Activated naive CD4-positive, alpha-beta T cell treated with anti-CD3 and anti-CD28 coated beads, Interleukin-2, amount 50 U/mL, for 24 hours (primary cell): ENCODE measurements around the gene CFAP44.
"Not testable (repeated sequence)": the region's sequence is repeated elsewhere in the genome, so short reads cannot be mapped to it uniquely, and the experiment has no call there.

ENCODE experiments used
- H3K27ac Mint-ChIP-seq: one replicate; pipeline ENCODE4 v1.8.0; 2021; ENCODE audit warnings: mild to moderate bottlenecking, mixed read lengths
- H3K27me3 Mint-ChIP-seq: one replicate; pipeline ENCODE4 v1.8.0; 2021; ENCODE audit warnings: mixed read lengths
- H3K36me3 Mint-ChIP-seq: one replicate; pipeline ENCODE4 v1.8.0; 2021; ENCODE audit warnings: mixed read lengths
- H3K4me1 Mint-ChIP-seq: one replicate; pipeline ENCODE4 v1.8.0; 2021; ENCODE audit warnings: mixed read lengths
- H3K4me3 Mint-ChIP-seq: one replicate; pipeline ENCODE4 v1.8.0; 2021; ENCODE audit warnings: mild to moderate bottlenecking, mixed read lengths
- H3K9me3 Mint-ChIP-seq: one replicate; pipeline ENCODE4 v1.8.0; 2021; ENCODE audit warnings: mixed read lengths

CFAP44 gene, protein sequence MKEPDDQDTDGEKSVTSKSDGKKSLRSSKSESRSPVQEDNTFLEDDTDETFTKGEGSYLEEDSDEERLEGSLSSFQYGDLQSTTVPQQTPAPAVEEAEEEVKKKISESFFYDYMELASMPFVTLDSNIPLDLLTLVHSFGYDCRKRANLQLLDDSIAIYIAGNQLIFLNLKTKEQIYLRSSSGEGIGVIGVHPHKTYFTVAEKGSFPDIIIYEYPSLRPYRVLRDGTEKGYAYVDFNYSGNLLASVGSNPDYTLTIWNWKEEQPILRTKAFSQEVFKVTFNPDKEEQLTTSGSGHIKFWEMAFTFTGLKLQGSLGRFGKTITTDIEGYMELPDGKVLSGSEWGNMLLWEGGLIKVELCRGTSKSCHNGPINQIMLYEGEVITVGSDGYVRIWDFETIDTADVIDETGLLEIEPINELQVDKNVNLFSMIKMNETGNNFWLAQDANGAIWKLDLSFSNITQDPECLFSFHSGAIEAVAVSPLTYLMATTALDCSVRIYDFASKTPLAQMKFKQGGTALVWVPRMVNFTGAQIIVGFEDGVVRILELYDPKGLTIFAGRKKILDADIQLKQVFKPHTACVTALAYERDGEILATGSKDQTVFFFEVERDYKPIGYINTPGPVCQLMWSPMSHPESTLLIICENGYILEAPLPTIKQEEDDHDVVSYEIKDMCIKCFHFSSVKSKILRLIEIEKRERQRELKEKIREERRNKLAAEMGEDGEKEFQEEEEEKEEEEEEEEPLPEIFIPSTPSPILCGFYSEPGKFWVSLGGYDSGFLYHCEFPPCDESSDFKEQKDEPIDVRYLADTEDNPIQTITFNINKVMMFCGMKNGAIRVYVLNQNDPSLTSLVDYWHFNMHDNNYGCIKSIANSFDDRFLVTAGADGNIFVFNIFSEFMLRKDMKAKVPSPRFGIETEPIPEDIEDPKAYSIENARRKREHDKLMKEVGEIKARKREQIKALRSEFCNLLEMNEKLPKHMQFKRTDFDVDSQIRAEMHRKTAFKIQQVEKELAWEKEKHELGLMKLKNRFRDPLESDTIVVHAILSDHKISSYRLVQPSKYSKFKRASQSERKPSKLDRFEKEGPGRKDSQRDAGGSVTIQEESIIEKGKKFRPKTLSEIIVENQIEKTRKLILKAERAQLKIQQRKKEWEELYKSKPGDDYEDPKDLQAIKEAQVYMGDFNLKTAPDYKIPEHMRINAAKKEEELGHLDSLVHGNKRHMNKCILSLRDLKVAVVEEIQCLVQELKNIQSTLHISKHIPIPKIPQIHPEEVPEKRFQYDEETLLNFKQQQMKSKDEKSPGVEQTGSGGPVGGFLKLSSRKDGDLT (N-terminal part only)

GRCh38 chr3:113441051-113441770 lies at the start of gene CFAP44:
Gene CFAP44 (minus strand): TSS chr3:113441493. CDS start chr3:113433664, 7,829 bp downstream.
- peak within 1 kb of the TSS; percentile 39 for H3K4me3 Mint-ChIP-seq
- no peaks in the 10 kb centered on the region for H3K9me3 Mint-ChIP-seq
- H3K36me3 Mint-ChIP-seq: peaks cover 12% of the 10 kb centered on the region
- no peaks in the 10 kb centered on the region for H3K27me3 Mint-ChIP-seq
- no peaks in the 10 kb centered on the region for H3K4me1 Mint-ChIP-seq
- peak within 1 kb of the TSS; percentile 20 for H3K27ac Mint-ChIP-seq

- H3K27me3 Mint-ChIP-seq: no peaks in the 10 kb centered on the region
- peaks cover 22% of the 10 kb centered on the region for H3K36me3 Mint-ChIP-seq
- H3K4me1 Mint-ChIP-seq: peaks cover 18% of the 10 kb centered on the region
- no peak overlapping the region for H3K27ac Mint-ChIP-seq
- peak overlapping the region; percentile 12 for H3K4me3 Mint-ChIP-seq
- H3K9me3 Mint-ChIP-seq: peaks cover 5% of the 10 kb centered on the region
Observed at GRCh38 chr3:113485161-113485609, 43.9 kb upstream of the CFAP44 start.

DNA sequence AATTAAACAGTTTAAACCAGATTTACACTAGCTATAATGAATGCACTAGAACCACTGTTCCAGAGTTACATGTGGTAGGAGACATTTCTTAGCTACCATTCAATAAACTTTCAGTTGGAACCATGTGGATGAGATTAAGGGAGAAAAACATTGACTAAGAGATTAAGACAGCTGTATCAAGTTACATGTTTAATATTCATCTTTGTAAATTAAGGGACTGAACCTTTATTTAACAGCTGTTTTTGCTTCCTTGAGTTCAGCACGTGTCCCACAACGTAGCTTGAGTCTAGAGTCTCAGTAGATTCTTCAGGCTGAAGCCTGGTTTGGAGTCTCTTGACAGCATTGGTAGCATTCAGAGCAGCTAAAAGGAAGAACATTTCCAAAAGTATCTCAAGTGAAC lies 27.2 kb upstream of the CFAP44 start:
- Mint-ChIP-seq H3K4me1 (peaks cover 7% of the 10 kb centered on the region), H3K27me3 (no peaks in the 10 kb centered on the region), H3K4me3 (no peak overlapping the region), H3K27ac (no peak overlapping the region), H3K9me3 (peaks cover under 1% of the 10 kb centered on the region), H3K36me3 (peaks cover 32% of the 10 kb centered on the region)

GRCh38 chr3:113461488-113461887 lies 20.2 kb upstream of the CFAP44 start:
- H3K4me1 Mint-ChIP-seq: no peaks in the 10 kb centered on the region
- peaks cover 6% of the 10 kb centered on the region for H3K9me3 Mint-ChIP-seq
- no peaks in the 10 kb centered on the region for H3K27me3 Mint-ChIP-seq
- no peak overlapping the region for H3K4me3 Mint-ChIP-seq
- H3K27ac Mint-ChIP-seq: no peak overlapping the region
- peaks cover 45% of the 10 kb centered on the region for H3K36me3 Mint-ChIP-seq

DNA sequence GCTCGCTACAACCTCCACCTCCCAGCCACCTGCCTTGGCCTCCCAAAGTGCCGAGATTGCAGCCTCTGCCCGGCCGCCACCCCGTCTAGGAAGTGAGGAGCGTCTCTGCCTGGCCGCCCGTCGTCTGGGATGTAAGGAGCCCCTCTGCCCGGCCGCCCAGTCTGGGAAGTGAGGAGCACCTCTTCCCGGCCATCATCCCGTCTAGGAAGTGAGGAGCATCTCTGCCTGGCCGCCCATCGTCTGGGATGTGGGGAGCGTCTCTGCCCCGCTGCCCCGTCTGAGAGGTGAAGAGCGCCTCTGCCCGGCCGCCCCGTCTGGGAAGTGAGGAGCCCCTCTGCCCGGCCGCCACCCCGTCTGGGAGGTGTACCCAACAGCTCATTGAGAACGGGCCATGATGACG lies 17.3 kb upstream of the CFAP44 start:
- not testable (repeated sequence) for H3K4me1 Mint-ChIP-seq, H3K9me3 Mint-ChIP-seq, H3K27me3 Mint-ChIP-seq, H3K4me3 Mint-ChIP-seq, H3K27ac Mint-ChIP-seq
- peaks cover 42% of the 10 kb centered on the region for H3K36me3 Mint-ChIP-seq

- no peak overlapping the region for H3K4me3 Mint-ChIP-seq
Observed at GRCh38 chr3:113455446-113455845, 14.2 kb upstream of the CFAP44 start.

GRCh38 chr3:113454630-113455029 lies 13.3 kb upstream of the CFAP44 start:
- H3K36me3 Mint-ChIP-seq: peaks cover 23% of the 10 kb centered on the region
- no peak overlapping the region for H3K27ac Mint-ChIP-seq
- no peaks in the 10 kb centered on the region for H3K9me3 Mint-ChIP-seq
- no peaks in the 10 kb centered on the region for H3K27me3 Mint-ChIP-seq
- no peaks in the 10 kb centered on the region for H3K4me1 Mint-ChIP-seq
- no peak overlapping the region for H3K4me3 Mint-ChIP-seq

More at GRCh38 chr3:113455446-113455845, 14.2 kb upstream of the CFAP44 start:
- H3K27ac Mint-ChIP-seq: no peak overlapping the region
- peaks cover 30% of the 10 kb centered on the region for H3K36me3 Mint-ChIP-seq
- no peaks in the 10 kb centered on the region for H3K4me1 Mint-ChIP-seq
- H3K9me3 Mint-ChIP-seq: no peaks in the 10 kb centered on the region
- no peaks in the 10 kb centered on the region for H3K27me3 Mint-ChIP-seq

GRCh38 chr3:113454057-113454456 lies 12.8 kb upstream of the CFAP44 start:
- peaks cover 17% of the 10 kb centered on the region for H3K36me3 Mint-ChIP-seq
- H3K4me3 Mint-ChIP-seq: no peak overlapping the region

DNA sequence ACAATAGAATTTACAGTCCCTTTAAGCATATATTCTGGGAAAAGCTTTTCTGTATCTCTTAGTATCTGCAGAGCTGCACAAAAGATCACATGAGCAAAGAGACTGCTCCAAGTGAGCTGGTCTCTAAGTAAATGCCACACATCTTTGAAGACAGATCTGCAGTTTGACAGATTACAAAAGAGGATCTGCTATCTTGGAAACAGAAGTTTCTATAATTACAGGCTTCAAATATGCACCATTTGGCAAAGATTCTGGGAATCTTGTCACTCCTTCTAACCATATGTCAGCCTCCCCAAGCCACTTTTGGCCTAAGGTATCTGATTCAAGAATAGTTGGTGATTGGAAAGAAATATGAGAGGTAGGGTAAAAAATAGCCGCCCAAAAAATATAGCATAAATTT lies 9.6 kb upstream of the CFAP44 start:
- Mint-ChIP-seq H3K36me3 (peaks cover 15% of the 10 kb centered on the region), H3K4me1 (no peaks in the 10 kb centered on the region), H3K27ac (no peak overlapping the region), H3K4me3 (no peak overlapping the region), H3K27me3 (no peaks in the 10 kb centered on the region), H3K9me3 (no peaks in the 10 kb centered on the region)

More at GRCh38 chr3:113454057-113454456, 12.8 kb upstream of the CFAP44 start:
- Mint-ChIP-seq H3K4me1 (no peaks in the 10 kb centered on the region), H3K27me3 (no peaks in the 10 kb centered on the region), H3K9me3 (no peaks in the 10 kb centered on the region), H3K27ac (no peak overlapping the region)

DNA sequence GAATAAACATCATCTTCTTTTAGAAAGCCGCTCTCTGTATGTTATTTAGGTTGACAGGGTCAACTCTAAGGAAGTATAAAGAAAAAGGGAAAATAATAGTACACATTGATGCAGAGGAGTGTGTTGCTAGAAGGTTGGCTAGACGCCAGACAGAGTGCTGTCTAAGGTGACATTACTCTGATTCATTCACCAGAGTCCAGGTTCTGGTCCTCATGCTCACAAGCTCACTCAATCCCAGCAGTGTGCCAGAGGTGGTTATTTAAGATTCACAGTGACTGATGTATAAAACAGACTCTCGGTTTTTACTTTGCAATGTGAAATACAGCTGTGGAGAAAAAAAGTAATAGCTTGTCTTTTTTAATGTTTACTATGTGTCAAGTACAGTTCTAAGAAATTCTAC lies 1.7 kb downstream of the CFAP44 start:
- Mint-ChIP-seq H3K27ac (no peak overlapping the region), H3K4me3 (no peak overlapping the region), H3K27me3 (no peaks in the 10 kb centered on the region), H3K9me3 (no peaks in the 10 kb centered on the region), H3K4me1 (no peaks in the 10 kb centered on the region), H3K36me3 (peaks cover 16% of the 10 kb centered on the region)

DNA sequence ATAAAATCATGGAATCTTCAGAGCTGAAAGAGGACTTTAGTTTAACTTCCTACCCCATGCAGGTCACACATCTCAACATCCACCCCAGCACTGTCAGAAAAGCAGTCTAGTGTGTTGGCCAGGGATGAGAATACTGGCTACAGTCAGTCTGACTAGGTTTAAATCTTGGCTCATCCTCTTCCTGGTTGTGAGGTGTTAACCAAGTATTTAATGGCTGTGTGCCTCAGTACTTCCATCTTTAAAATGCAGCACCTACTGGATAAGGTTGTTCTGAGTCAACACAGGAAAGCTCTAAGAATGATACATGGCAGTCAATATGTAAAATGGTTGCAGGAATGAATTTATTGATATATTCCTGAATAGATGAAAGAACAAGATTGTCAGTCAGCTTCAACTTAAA lies 3.1 kb downstream of the CFAP44 start:
- Mint-ChIP-seq H3K4me3 (no peak overlapping the region), H3K9me3 (no peaks in the 10 kb centered on the region), H3K27me3 (no peaks in the 10 kb centered on the region), H3K4me1 (no peaks in the 10 kb centered on the region), H3K27ac (no peak overlapping the region), H3K36me3 (peaks cover 14% of the 10 kb centered on the region)

DNA sequence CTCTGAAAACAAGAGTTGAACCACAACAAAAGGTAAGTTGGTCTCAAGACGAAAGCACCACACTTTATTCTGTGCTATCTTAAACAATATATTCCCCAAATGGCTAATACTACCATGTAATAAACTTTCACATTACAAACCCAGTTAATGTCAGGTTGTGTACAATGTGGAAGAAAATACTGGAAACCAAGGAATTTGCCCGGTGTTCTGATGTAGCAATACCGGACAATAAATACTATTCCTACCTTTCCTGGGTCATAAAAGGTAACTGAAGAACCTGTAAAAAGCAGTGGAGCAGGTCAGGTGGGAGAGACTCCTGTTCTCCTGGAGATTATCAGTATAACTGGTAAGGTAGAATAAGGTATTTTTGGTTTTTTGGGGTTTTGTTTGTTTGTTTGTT lies 3.9 kb downstream of the CFAP44 start:
- Mint-ChIP-seq H3K27ac (no peak overlapping the region), H3K9me3 (no peaks in the 10 kb centered on the region), H3K4me1 (no peaks in the 10 kb centered on the region), H3K4me3 (no peak overlapping the region), H3K36me3 (peaks cover 21% of the 10 kb centered on the region), H3K27me3 (no peaks in the 10 kb centered on the region)

GRCh38 chr3:113436809-113437208 lies 4.5 kb downstream of the CFAP44 start:
- no peaks in the 10 kb centered on the region for H3K4me1 Mint-ChIP-seq
- H3K27ac Mint-ChIP-seq: no peak overlapping the region
- H3K9me3 Mint-ChIP-seq: no peaks in the 10 kb centered on the region
- H3K27me3 Mint-ChIP-seq: no peaks in the 10 kb centered on the region
- H3K36me3 Mint-ChIP-seq: peaks cover 23% of the 10 kb centered on the region
- H3K4me3 Mint-ChIP-seq: no peak overlapping the region

DNA sequence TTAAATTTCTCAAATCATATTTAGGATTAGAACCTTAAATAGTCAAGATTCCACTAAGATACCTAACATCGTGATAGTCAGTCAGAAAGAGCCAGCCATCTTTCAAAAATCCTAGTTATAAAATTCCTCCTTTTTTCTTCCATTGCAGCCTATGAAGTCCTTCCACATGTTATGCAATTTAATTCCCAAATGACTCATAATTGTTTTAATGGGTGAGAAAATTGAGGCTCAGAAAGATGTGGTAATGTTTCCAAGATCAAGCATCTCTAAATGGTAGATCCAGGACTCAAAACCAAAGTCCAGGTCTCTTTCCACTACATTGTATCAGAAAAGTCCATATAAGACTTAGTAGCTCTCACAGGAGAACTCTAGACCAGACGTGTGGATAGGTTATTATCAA lies 9.5 kb downstream of the CFAP44 start:
- no peak overlapping the region for H3K4me3 Mint-ChIP-seq
- peaks cover 45% of the 10 kb centered on the region for H3K36me3 Mint-ChIP-seq
- H3K4me1 Mint-ChIP-seq: no peaks in the 10 kb centered on the region
- H3K27ac Mint-ChIP-seq: no peak overlapping the region
- no peaks in the 10 kb centered on the region for H3K27me3 Mint-ChIP-seq
- peaks cover 13% of the 10 kb centered on the region for H3K9me3 Mint-ChIP-seq

DNA sequence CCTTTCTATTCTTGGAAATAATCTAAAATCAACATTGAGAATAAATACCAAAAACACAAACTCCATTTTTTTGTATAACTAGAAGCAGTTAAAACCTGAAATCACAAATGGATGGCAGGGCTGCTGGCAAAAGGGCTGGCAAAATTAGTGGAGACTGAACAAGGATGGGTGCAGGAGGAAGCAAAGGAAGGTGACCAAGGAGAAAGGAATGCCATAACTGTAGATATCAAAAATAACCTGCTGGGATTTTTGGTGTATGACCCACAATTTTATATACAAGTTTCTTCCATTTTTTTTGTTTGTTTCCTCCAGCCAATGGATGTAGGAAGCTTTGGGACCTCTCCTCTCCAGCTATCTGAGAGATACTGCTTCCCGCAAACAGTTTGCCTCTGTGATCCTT lies 12.7 kb downstream of the CFAP44 start:
- no peaks in the 10 kb centered on the region for H3K27me3 Mint-ChIP-seq
- no peaks in the 10 kb centered on the region for H3K4me1 Mint-ChIP-seq
- H3K4me3 Mint-ChIP-seq: no peak overlapping the region
- H3K36me3 Mint-ChIP-seq: peaks cover 61% of the 10 kb centered on the region
- H3K27ac Mint-ChIP-seq: no peak overlapping the region
- peaks cover 18% of the 10 kb centered on the region for H3K9me3 Mint-ChIP-seq
